GM19351 (cell line): ENCODE measurements around the gene CDK5RAP3.
A peak's percentile ranks its signal among the peaks of the same experiment; 100 is the strongest.

ENCODE experiments used
- ATAC-seq: cut with Tn5 transposase; IDR thresholded peaks from one replicate; pipeline ENCODE4 v1.9.1; 2021; ENCODE audit warnings: mild to moderate bottlenecking, moderate library complexity; ENCODE audit not compliant: unreplicated experiment

Gene CDK5RAP3

DNA sequence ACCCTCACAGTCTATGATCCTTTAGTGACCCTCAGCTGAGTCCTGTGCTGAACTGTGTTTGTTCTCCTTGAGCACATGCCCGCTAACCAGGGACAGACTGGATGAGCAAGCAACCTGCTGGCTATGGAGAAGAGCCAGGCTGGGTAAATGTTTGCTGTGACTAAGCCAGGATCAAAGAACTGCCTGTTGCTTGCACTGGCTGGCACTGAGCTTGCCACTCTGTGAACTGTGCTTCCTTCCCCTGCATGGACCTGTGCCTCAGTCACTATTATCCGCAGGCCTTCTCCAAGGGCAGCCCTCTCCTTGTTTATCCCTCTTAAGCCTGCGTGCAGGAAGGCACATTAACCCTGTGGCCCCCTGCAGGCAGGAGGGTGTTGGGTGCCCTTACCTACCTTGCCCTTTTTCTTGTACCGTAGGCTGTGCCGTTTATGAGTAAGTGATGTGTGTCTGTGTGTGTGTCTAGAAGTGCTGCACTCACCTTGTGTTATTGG, 22.2 kb upstream of the CDK5RAP3 start:
- no peak for ATAC-seq

DNA sequence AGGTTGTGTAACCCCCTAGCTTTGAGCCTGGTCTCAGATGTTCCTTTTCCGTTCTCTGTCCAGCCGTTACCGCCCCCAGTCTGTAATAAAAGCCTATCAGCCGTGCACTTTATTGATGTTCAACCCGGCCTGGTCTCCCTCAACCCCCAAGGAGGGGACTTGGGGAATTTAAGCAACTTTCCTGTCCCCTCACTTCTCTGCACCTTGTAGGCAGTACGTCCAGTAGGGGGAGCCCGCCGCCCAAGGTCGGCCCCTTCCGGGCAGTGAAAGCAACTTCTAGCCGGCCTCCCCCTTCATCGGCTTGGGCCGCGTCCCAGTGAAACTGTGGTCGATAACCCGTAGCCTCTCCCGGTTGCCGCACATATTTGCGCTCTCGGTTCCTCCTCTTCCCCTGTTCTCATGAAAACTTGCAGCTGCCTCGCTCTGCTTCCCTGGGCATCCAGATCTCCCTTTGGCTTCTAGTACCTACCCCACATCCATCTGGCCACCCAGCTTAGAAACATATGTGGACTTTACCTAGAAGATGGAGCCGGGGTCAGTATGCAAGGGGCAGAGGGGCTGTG, 21.6 kb upstream of the CDK5RAP3 start:
- ATAC-seq: peak; percentile 63

DNA sequence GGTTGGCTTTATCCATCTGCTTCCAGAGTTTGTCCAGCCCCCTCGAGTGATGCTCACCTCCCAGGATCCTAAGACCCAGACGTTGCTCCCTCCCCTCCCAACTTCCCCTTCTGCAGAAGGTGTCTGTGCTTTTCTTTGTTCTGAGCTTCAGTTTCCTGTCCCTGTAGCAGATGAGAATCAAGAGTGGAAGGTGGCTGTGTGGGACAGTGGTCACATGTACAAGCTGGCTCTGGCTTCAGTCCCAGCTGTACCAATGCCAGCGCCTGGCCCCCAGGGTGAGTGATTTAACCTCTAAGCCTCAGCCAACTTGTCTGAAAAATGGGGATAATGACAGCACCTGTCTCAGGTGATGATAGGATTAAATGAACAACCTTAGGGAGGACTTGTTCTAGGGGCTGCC, 21.0 kb upstream of the CDK5RAP3 start:
- ATAC-seq: no peak

DNA sequence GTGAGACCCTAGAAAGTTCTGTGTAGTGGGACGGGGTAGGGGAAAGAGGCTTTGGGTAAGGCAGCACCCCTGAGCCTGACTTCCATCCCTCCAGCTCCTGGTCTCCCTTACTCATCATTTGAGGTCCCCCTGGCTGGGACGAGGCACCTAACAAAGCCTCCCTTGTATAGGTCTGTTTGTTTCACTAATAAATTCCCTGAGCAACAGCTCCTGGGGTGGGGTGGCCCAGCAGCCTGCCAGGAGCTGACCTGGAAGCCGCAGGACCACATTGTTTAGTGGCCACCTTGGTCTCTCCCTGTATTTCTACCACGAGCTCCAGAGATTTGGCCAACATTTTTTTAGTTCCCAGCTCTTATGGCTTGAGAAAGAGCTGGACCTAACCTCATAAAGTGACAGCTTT, 20.5 kb upstream of the CDK5RAP3 start:
- ATAC-seq: no peak

DNA sequence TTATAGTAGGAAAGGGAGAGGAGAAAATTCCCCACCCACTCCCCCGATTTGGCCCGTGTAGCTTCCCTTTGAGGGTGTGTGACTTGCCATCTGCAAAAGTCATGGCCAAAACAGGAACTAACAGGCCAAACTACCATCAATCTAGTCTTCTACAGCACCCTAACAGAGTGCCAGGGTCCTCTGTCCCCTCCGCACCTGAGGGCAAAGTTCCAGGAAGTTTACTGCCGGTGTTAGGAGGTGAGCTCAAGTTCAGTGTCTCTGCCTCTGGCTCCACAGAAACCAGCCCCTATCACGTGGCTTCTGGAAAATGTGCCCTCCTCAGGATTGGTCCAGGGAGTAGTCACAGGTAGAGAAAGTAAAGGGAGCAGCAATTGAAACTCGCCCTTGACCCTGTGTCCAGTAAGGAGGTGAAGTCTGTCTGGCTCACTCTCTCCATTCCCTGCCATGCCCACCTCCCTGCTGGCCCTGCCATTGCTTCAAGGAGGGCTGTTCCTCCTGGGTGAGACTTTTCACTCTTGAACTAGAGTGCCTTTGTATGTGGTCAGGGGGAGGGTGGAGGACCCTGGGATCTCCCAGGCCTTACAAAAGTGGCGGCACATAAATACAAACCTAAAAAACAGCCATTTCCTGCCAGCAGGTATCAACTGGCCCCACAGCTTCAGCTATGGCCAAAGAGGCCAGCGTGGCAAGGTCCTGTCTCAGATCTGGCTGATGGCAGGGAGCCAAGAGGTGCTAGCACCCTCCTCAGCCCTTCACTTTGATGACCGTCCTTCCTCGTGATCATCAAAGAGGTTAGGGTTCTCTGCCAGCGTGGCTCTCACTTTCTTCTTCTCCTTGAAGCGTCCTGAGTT, 18.5 kb upstream of the CDK5RAP3 start:
- ATAC-seq: no peak

DNA sequence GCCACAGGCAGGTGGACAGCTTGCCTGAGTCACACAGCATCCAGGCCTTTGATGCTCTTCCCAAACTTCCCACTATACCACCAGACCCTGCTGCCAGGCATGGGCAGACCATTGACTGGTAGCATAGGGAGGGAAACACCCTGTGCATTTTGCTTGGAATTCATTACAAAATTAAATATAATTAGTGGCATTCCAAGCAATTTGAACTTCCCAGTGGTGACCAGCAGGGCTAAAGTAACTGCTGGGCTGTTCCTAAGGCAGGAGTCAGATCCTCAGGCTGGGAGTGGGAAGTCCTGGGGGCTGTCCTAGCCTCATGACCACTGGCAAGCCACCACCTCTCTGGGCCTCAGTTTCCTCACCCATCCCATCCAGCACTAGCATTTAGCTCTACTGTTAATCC, 17.0 kb upstream of the CDK5RAP3 start:
- no peak for ATAC-seq

DNA sequence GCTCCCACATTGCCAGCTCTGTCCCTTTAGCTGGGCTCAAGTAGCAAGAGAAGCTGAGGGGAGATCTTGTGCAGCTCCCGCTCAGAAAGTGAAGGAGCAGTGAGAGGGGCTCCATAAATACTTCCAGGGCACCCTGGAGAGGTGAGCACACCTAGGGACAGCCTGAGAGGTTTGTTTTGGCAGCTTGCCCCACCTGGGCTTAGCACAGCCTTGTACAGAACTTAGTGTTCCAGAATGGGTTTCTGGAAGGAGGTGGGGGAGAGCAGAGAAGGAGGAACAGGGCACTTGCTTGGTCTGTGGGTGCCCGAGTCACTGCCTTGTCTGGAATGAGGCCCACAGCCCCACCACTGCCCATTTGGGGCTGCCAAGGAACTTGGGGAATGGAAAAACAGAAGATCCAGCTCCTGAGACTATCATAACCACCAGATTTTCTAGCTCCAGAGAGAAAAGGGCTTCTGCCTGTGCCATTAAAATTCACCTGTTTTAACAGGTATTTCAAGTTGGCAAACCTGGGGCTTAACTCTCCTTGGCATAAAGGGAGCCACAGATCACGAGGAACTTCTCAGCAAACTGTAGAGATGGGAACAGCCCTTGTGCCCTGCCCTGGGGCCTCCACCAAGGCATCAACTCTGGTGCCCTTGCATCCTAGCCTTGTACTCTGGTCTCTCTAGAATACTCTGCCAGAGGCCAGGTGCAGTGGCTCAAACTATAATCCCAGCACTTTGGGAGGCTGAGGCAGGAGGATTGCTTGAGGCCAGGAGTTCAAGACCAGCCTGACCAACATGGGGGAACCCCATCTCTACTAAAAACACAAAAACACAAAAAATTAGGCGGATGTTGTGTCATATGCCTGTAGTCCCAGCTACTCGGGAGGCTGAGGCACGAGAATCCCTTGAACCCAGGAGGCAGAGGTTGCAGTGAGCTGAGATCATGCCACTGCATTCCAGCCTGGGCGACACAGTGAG, 15.1 kb upstream of the CDK5RAP3 start:
- no peak for ATAC-seq

DNA sequence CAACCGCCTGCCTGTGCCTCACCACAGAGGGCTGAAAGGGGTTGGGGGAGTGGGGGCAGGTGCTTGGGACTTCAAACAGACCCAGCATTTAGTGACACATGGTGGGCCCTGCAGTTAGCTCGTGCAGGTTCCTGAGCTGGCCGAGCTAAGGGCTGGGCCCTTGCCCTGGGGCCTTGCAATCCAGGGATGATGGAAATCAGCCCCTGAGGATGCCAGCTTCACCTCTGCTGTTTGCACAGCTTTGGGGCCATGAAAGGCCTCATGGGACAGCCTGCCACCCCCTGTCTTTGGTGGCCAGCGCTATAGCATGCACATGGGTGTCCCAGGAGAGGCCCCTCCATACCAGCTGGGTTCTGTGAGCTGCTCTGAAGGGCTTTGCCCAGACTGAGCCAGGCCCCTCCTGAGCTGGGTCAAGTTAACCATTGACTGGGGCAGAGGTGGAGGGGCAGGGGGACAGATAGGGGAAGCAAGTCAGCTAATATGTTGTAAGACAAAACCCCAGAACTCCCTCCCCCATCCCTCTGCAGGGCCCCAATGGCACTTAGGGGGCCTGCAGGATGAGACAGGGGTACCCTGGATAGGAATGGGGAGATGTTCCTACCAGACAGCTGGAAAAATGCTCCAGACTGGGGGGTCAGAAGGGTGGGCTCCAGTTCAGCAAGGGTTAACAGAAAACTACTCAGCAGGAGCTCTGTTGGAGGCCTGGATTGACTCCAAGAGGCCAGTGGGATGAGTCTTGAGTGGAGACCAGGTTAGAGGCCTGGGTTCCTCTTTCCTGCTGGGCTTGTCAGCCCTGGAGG, 13.9 kb upstream of the CDK5RAP3 start:
- no peak for ATAC-seq

DNA sequence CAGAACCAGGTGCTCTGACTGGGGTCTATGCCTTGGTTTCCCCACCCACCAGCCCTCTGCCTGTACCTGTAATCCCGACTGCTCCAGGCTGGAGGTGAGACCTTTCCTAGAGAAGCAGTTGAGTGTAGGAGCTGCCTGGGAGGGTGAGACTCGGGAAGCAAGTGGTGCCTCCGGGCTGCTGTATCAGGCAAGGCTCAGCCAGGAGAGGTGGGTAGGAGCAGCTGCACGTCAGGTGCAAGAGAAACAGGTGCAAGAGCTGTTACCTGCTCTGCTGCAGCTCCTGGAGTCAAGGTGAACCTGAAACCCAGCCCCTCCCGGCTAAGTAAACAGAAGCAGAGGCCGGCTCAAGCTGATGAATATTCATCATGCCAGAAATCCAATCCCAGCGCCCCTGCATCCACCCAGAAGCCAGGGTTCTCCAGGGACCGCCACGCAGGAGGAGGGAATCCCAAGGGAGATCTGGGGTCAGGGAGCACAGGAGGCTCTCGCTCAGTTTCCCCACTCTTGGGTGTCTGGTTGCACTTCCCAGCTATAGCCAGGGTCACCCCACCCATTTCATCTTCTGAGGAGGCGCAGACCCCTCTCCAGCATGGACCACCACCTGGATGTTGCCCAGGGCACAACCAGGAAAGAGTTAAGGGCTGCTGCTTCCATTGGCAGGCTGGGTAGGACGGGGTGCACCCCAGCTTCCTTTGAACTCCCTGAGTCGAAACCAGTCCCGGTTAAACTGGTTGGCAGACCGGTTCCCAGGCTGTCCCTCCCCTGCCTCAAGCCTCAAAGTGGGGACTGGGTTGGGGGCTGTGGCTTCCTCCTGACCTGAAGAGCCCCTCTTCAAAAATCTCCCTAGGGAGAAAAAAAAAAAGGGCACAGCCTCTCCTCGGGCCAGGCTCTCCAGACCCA, 13.1 kb upstream of the CDK5RAP3 start, which contains the start of gene PRR15L:
TSS of gene PRR15L (minus strand) at position 293 of the 900 bp plus-strand sequence. CDS start 4,649 bp downstream, outside the sequence.
- no peak for ATAC-seq

DNA sequence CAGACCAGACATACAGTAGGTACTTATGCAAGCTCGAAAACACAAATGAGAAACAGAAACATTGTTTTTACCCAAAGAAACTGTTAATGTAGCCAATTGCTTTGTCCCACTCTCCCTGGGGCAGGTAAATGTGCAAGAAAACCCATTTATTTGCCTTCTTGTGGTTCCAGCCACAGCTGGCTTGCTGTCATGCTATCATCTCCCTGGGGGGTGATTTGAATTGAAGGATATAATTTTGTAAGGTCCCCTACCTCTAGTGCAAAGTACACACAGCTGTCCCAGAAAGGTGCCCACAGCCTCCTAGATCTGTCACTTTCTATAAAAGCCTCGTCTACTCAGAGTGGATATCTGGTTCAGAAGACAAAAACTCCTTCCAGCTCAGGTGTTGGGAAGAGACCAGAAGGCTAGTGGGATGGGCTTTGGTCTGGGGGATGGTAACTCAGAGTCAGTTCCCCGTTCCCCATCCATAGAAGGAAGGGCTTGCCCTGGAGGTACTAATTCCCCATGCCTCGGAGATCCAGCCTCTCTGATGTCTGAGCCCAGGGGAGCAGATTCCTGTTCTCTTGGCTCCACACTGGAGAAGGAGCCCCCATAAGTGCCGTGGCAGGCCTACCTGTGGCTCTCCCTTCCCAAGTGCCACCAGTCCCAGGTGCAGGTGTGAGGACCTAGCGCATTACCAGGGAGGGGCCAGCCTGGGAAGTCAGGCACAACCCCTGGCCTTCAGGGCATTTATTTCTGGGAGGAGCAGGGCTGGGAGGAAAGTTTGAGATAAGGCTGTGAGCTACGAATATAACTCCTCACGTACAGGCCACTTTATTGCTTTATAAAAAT, 10.9 kb upstream of the CDK5RAP3 start:
- ATAC-seq: no peak

DNA sequence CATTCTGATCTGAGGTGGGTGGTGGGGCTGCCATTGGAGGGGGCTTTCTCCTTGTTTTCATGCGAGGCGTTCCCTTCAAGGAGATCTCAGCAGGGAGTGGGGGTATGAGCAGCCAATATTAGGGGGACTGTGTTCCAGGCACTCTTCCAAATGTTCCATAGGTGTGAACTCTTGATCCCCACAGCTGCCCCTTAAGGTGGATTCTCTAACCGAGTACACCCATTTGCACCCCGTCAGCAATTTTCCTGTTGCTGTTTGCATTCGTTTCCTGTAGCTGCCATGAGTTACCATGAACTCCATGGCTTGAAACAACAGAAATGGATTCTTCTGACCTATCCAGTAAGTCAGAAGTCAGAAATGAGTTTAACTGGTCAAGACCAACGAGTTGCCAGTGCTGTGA, 9.5 kb upstream of the CDK5RAP3 start:
- no peak for ATAC-seq

DNA sequence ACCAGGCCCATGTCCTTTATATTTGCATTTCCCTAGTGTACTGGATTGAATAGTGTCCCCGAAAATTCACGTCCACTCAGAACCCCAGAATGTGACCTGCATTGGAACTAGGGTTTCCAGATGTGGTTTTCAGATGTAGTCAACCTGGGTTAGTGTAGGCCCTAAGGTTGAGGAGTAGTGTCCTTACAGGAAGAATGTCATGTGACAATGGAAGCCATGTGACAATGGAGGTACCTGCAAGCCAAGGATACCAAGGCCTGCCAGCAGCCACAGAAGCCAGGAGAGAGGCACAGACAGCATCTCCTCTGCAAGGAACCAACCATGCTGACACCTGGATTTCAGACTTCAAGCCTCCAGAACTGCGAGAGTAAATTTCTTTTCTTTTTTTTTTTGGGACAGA, 8.0 kb upstream of the CDK5RAP3 start:
- ATAC-seq: no peak

DNA sequence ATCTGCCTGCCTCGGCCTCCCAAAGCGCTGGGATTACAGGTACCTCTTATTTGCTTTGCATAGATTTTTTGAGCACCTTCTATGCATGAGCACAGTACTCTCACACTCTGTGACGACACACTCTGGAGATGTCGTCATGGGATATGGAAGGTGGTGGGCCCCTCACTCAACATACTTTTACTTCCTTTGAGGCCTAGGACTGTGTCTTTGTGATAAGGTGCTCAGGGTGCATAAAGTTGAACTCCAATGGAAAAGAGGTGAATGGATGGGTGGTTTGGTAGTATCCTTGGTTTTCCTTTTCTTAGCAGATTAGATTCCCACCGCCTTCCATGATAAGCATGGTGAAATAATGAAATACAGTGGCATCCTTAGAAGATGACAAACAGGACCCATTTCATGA, 6.1 kb upstream of the CDK5RAP3 start:
- ATAC-seq: no peak

DNA sequence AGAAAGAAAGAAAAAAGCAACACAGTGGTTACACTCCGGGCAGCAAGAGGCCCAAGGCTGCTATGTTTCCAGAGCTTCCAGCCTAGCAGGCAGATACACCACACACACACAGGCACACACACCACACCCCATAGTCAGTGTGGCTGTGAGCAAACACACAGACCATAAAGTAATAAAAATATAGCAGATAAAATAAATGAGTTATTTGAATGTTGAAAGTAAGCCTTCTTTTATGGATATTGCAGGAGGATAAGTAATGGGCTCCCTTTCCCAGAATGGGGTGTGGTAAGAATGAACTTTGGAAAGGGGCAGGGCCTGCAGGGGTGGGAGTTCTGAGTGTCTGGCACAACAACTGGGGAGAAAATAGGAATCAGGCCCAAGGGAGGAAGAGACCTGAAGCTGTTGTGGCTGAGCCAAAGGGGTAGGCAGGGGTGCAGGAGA, 4.8 kb upstream of the CDK5RAP3 start:
- ATAC-seq: no peak

DNA sequence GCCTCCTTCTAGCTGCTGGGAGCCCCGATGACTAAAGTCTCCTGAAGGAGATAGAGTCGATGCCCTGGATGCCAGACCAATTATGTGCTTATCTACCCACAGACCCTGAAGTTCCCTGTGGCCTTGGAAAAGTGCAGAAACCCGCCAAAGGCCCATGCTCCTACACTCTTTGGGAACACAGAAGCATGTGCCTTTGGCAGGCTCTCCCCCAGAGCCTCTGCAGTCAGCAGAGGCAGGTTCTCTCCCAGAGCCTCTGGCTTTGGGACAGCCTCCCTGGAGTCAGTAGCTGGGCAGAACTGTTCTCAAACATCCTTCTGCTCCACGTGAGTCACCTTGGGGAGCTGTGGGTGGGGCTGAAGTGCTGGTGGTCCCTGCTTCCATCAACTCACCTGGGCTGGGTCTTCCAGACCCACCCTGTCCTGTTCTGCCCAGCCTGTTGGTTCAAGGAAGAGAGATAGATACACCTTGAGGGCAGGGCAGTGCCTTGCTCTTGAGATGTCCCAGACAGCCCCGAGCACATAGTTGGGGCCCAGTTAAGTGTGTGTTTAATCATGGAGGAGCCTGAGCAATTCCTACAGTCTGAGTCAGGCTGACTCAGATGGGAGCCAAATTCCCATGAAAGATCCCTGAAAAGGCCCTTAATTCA, 3.2 kb upstream of the CDK5RAP3 start:
- ATAC-seq: no peak

DNA sequence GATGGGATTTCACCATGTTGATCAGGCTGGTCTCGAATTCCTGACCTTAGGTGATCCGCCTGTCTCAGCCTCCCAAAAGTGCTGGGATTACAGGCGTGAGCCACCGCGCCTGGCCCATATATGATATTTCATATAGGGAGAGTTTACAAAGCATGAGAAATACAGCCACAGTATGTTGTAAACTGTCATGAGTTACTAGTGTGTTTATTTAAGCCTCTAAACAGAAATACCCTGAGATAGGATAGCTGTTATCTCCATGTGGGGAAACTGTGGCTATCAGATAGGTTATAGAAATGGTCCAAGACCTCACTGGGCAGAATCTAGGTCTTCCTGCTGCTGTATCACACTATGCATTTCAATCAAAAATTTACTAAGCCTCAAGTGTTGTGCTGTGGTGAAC, 2.1 kb upstream of the CDK5RAP3 start:
- no peak for ATAC-seq

DNA sequence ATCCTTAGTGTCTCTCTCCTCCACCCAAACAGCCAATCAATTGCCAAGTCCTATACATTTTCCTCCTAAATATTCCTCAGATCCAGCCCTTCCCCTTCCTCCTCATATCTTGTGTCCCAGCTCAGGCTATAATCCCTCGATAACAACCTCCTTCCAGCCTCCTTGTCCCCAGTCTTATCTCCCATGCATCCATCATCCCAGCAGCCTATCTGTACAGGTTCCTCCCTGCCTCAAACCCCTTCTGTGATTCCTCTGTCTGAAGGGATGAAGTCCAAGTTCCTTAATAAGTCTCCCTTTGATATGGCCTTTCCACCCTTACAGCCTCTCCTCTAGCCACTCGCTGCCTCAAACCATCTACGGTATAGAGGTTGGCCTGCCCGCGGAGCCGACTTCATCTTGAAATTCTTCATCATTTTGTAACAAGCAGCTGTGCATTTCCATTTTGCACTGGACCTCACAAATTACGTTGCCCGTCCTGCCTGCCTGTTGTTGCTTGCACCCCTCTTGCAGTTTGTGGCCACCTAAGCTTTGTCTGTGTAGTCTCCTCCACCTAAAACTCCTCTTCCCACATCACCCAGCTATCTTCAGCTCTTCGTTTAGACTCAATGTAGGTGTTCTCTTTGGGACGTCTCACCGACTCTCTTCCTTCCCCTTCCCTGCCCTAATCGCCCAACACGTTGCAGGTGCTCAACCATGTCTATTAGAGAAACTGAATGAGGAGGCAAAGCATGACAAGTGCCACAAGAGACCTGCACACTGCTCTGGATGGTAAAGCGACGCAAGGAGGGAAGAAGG, 786 bp upstream of the CDK5RAP3 start:
- ATAC-seq: no peak
